Renal cortical epithelial cell (primary cell): Measurements from ENCODE around the gene KRTAP5-8. TPM values are rescaled to one million over a fixed set of nuclear protein-coding genes. Genes with fewer than 3 reads are reported as not detected.
"Not testable (repeated sequence)": the region's sequence is repeated elsewhere in the genome, so short reads cannot be mapped to it uniquely, and the experiment has no call there.

Experiments
- DNase-seq: peaks from one replicate; pipeline ENCODE4 v3.0.0-alpha.2; 2011; ENCODE audit warnings: low read depth
- total RNA-seq: library from RNA; depleted of rRNA; stranded (reverse); fragments of >200 nt; gene quantifications from 2 replicates; pipeline ENCODE4 v1.2.3, GENCODE V29; 2014

KRTAP5-8 gene
- total RNA-seq, 1 donor from 2014 or later: not detected

DNA sequence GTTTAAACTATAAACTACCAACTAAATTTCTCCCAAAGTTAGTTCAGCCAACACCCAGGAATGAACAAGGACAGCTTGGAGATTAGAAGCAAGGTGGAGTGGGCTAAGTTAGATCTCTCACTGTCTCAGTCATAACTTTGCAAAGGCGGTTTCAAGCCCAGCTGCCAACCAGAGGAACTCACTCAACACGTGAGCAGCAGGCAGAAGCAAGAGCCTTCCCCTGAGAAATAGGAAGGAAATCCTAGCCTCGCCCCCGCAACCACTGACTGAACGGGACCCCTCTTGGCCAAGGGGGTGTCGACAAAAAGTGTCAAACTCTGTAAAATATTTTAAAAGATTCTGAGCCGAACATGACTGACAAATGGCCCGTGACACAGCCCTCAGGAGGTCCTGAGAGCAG lies 6.0 kb downstream of the KRTAP5-8 start:
- DNase-seq: no peak

DNA sequence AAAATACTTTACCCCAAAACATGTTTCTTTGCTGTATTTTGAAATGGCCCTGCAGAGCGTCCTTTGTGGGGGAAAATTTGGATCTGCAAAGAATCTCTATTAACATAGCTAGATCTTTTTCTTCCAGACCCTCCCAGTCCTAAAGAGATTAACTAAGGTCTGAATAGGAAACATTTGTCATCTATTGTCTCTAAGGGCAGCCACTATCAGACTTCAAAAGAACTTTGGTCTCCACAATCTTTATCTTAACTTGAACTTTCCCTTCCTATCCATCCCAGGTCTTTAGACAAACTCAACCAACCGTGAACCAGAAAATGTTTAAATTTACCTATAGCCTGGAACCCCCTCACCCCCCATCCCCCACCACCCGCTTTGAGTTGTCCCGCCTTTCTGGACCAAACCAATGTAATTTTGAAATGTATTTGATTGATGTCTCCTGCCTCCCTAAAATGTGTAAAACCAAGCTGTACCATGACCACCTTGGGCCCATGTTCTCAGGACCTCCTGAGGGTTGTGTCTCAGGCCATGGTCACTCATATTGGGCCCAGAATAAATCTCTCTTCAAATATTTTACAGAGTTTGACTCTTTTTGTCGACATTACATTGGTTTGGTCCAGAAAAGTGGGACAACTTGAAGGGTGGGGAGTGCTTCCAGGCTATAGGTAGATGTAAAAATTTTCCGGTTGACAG lies 6.8 kb downstream of the KRTAP5-8 start:
- DNase-seq: no peak

DNA sequence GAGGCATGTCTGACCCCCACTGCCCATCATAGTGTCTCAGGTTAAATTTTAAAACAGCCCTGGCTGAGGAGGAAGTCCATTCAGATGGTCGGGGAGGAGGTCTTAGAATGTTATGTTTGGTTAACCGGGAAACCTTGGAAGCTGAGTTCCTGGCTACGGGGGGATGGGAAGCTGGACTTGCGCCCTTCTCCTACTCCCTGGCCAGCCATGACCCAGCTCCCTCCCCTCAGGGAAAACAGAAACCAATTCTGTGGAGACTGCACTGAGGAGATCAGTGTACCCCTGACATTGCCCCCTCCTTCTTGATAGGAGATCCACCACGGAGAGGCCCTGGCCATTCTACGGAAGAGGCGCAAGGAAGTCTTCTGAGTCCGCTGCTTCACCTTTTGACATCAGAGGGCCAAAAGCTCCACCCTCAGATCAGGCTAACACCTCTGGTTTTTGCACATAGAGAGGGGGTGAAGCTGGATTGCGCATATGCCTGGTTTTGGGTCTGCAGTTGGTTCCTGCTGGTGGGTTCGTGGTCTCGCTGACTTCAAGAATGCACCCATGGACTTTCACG lies 7.7 kb downstream of the KRTAP5-8 start:
- DNase-seq: no peak

DNA sequence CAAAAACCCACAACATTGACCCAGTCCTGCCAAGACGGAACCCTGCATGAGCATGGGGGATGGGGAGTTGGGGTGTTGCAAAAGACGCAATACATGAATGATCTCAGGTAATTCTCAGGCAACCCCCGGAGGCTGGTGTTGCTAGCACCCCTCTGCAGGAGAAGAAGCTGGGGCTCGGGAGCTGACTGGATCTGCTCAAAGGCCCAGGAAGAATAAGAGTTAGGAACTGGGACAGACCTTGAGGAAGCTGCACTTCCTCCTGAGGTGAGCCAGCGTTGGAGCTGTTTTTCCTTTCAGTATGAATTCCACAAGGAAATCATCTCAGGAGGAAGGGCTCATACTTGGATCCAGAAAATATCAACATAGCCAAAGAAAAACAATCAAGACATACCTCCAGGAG lies 10.3 kb downstream of the KRTAP5-8 start, which contains the start of gene KRTAP5-9:
Gene KRTAP5-9 (plus strand): TSS at position 301 of the 400 bp plus-strand sequence. CDS start 238 bp downstream, outside the sequence.
- DNase-seq: no peak

DNA sequence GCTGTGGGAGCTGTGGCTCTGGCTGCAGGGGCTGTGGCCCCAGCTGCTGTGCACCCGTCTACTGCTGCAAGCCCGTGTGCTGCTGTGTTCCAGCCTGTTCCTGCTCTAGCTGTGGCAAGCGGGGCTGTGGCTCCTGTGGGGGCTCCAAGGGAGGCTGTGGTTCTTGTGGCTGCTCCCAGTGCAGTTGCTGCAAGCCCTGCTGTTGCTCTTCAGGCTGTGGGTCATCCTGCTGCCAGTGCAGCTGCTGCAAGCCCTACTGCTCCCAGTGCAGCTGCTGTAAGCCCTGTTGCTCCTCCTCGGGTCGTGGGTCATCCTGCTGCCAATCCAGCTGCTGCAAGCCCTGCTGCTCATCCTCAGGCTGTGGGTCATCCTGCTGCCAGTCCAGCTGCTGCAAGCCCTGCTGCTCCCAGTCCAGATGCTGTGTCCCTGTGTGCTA lies 10.9 kb downstream of the KRTAP5-8 start:
- no peak for DNase-seq

DNA sequence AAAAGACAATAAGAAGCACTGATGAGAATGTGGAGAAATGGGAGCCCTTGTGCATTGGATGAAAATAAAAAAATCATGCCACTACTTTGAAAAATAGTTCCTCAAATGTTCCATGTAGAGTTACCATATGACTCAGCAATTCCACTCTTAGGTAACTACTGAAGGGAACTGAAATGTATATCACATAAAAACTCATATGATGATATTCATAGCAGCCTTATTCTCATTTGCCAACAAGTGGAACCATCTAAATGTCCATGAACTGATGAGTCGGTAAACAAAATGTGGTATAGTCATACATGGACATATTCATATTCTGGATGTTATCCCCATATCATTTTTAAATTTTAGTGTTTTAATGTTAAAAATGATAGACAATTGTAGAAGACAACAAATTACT lies 13.9 kb downstream of the KRTAP5-8 start:
- DNase-seq: no peak

DNA sequence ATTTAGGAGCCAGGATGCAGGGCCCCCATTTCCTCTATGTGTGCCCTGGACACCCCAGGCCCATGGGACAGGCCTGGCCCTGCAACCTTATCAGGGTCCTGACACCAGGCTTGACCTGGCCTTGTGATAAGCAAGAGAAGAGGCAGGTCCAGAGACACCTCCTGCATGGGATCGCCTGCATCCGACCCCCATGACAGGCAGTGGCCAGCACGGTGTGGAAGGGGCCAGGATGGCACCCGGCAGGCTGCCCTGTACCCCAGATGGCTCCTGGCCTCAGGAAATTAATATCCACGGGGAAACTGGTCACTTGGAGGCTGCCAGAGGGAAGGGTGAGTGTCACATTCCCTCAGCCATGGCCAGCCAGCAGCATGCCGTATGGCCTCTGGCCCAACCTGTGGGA lies 17.2 kb downstream of the KRTAP5-8 start:
- no peak for DNase-seq

DNA sequence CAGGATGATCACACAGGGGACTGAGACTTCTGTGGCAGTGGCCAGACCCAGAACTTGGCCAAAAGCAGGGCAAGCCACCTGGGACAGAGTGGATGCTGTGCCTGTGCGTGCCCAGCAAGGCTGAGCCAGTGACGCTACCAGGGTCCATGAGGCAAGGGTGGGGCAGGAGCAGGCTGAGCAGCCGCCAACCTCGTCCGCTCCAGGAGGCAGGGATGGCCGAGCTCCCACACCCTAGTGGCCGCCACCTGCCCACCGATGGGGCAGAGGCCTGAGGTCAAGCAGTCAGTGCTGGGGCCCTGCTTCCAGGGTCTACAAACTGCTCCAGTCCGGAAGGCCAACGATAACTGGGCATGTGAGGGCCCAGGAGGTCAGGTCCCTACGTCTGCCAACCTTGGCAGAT lies 17.7 kb downstream of the KRTAP5-8 start:
- no peak for DNase-seq

DNA sequence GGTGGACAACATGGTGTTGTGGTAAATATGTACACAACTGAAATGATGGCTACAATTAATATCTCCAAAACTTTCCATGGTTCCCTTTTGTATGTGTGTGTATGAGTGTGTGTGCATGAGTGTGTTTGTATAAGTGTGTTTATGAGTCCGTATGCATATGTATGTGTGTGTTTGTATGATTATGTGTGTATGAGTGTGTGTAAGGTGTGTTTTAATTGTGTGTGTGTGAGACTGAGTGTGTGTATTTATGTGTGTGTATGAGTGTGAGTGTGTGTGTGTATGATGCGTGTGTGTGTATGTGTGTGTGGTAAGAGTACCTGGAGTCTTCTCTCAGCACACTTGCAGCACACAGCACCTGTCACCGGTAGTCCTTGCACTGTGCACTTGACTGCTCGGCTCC lies 18.2 kb downstream of the KRTAP5-8 start:
- no peak for DNase-seq

DNA sequence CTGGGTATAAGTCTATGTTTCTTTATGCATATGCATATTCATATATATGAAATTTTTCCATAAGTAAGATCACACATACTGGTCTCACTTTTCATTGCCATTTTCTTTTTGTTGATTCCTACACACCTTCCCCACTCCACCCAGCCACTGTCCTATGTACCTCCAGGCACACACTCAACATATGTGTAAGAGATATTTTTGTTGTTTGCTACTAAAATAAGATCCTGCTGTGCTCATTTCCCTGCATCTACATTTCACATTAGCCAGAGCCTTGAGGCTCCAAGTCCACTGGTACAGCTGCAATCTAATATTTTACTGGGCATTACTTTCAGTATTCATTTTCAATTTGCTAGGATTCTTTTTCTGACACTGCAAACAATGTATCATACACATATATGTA lies 19.4 kb downstream of the KRTAP5-8 start:
- DNase-seq: no peak

DNA sequence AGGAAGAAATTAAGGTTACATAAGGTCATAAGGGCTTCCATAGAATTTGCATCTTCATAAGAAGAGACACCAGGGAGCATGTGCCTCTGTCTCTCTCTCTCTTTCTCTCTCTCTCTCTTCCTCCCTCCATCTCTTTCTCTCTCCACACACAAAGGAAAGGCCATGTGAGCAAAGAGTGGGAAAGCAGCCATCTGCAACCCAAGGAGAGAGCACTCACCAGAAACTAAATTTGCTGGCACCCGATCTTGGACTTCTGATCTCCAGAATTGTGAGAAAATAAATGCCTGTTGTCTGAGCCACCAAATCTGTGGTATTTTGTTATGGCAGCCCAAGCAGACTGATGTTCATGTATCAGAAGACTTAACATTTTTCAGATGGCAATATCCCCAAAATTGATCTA lies 21.2 kb downstream of the KRTAP5-8 start:
- no peak for DNase-seq

DNA sequence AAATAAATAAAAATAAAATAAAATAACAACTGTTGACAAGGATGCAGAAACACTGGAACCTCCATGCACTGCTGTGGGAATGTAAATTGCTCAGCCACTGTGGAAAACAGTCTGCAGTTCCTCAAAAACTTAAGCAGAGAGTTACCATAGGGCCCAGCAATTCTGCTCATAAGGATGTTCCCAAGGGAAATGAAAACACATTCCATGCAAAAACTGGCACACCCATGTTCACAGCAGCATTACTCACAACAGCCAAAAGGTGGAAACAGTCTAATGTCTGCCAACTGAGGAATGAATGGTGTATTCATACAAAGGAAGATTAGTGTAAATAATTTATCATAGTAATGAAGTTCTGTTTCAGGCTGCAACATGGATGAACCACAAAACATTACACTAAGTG lies 24.3 kb downstream of the KRTAP5-8 start:
- DNase-seq: no peak

DNA sequence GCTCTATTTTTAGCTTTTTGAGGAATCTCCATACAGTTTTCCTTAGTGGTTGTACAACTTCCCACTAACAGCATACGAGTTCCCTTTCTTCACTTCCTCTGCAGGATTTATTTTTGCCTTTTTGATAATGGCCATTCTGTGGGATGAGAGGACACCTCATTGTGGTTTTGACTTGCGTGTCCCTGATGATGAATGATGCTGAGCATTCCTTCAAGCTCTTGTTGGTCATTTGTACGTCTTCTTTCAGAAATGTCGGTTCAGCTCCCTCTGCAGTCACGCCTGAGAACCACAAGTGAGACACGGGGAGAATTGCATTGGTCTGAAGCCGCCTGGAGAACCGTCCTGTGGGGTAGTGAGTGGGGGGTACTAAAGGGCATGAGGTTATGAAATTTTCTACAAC lies 25.6 kb downstream of the KRTAP5-8 start:
- peak; percentile 44 for DNase-seq

DNA sequence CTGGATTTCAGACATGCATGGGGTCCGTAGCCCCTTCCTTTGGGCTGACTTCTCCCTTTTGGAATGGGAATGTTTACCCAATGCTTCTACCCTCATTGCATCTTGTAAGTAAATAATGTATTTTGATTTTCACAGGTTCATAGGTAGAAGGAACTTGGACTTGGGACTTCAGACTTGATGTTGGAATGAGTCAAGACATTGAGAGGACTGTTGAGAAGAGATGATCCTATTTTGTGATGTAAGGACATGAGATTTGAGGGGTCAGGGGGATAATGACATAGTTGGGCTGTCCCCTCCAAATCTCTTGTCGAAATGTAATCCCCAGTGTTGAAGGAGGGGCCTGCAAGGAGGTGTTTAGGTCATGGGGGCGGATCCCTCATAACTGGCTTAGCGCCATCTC lies 26.6 kb downstream of the KRTAP5-8 start:
- DNase-seq: no peak

DNA sequence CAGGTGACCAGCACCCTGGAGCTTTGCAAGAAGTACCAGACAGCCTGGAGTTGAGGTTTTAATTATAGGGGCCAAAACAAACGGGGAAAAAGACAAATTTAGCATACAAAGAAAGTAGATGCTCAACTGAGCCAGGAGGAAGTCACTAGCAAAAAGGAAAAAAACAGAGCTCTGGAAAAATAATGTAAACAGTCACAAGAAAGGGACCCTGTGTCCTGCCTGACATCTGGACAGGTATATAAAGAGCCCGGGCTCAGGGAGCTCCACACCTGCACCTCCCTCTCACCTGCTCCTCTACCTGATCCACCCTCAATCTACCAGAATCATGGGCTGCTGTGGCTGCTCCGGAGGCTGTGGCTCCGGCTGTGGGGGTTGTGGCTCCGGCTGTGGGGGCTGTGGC lies 27.4 kb downstream of the KRTAP5-8 start, which contains the start of gene KRTAP5-10:
Gene KRTAP5-10 (plus strand): TSS at position 301 of the 400 bp plus-strand sequence. CDS start 25 bp downstream, at position 326.
- DNase-seq: no peak

DNA sequence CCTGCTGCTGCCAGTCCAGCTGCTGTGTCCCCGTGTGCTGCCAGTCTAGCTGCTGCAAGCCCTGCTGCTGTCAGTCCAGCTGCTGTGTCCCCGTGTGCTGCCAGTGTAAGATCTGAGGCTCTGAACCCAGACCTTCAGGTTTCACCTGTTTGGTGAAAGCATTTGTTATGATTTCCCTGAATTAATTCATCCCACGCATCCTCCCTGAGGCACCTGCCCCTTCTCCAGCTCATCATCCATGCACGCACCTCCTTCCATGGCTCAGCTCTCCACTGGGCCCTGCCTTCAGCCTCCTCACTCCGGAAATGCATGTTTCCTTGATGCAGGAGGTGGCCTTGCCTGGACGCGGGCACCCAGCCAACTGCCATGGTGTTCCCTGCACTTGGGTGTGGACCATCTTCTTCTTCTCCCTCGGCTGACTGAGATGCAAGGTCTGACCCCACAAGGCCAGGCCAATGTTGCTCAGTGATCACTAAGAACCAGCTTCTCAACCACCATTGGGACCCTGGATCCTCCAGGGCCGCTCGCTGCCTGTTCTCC lies 28.3 kb downstream of the KRTAP5-8 start:
- DNase-seq: no peak

DNA sequence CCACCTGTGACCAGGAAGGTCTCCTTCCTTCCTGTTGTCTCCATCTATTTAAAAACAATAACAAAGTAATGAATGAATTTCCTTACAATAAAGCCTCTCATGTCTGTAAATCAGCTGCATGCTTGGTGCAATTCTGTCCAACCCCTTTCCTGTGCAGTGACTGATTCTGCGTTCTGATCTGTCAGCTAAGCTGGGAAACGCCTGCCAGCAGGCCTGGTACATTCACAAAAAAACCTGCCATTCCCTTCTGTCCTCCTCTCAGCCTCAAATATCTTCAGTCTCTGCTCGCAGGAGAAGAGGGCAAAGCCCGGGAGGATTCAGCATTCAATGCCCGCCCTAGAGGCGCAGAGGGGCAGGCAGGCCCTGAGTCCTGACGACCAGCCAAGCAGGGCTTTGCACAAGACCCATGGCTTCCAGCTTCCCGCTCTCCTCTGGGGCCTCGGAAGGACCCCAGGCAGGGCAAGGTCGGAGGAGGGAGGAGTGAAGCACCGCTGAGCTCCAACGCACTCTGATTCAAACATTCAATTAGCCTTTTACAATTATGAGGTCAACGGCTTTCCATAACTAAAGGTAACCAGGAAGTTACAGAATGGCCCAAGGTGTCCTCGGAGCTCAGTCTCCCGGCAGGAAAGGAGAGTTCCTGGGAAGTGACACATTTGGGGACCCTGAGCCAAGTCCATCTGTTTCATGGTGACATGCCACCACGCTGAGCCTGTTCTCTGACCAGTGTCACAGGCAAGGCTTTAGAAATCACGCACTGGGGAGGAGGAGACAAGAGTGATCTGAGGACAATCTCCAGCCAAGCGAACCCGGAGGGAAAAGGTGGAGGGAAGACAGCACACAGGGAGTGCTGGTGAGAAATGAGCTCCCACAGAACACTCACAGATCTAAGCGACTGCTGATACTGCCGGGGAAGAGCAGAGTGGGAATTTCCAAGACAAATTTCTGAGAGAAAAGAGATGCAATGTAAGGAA lies 29.1 kb downstream of the KRTAP5-8 start:
- DNase-seq: not testable (repeated sequence)

DNA sequence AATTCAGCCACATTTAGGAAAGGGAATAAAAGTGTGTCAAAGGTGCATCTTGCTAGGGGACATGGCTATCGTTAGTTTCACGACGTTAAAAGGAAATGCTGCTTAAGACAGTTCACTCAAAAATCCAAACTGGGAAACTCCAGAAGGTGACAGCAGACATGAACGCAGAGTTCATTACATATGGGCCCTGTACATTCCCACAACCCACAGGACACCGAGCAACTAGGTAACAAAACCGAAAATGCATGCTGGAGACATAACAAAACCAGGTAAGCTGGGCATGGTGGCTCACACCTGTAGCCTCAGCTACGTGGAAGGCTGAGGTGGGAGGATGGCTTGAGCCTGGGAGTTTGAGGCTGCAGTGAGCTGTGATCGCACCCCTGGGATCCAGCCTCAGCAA lies 29.8 kb downstream of the KRTAP5-8 start:
- not testable (repeated sequence) for DNase-seq

DNA sequence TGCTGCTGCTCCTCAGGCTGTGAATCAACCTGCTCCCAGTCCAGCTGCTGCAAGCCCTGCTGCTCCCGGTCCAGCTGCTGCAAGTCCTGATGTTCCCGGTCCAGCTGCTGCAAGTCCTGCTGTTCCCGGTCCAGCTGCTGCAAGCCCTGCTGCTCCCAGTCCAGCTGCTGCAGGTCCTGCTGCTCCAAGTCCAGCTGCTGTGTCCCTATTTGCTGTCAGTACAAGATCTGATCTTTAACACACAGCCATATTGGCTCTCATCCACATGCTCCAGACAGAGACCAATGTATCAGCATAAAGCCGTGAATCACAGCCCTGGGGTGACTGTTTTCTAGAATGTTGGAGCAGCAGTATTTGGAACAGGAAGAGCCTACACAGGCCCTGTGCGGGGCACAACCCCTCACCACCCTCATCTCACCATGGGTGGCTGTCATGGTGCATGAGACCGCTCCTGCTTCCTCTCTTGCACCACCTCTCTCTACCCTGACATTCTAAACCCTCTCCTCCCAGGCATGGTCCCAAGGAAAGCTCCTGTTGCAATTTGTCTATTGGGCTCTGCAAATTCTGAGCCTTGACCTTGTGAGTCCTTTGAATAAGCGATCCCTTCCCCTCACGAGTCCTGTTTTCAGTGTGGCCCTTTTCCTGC lies 31.0 kb downstream of the KRTAP5-8 start:
- DNase-seq: no peak

DNA sequence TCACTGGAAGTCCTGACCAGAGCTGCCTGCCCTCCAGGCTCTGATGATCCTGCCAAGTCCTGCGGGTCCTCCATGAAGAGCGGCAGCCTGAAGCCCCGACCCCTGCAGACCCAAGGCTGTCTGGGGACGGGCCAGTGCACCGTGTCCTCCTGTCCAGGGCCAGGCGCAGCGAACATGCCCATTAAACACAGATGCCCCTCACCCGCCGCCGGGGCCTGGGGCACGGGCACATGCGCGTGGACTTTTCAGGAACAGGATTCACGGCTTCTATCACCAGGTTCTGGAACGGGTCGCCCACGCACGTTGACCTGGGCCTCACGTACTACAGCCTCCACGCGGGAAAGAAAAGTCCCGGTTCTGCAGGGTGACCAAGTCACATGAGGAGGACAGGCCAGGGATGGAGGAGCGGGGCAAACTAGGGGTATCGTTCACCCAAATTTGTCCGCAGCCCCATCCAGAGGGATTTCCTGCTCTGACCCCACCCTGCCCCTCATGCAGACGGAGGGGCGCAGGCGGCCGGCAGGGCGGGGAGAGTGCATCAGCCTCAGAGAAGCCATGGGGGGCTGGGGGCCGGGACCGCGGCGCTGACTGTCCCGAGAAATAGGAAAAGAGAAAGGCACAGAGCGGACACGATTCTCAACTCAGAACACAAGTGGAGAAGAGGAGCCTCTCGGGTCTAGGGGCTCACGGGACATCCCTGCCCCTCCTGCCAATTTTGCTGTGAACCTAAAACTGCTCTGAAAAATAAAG lies 33.5 kb downstream of the KRTAP5-8 start:
- not testable (repeated sequence) for DNase-seq

DNA sequence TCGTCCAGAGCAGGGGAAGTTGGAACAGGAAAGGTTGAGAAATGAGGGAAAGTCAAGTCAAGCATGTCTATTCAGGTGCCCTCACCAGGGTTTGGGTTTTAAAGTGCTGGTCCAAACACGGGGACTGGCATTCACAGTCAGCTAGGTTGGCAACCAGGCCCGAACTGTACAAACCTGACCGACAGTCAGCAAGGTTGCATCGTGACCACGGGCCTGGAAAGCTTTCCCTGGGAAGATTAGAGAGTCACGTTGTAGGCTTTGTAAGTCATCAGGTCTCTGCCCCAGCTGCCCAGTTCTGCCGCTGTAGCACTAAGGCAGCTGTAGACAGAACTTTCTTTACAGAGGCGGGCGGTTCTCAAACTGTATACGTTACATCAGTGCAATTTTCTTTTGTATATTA lies 35.0 kb downstream of the KRTAP5-8 start:
- DNase-seq: no peak
